ENCODE results near the gene KHNYN.

GRCh38 chr14:24414732-24415420 lies 14.9 kb upstream of the KHNYN start:
- no peak for TF ChIP-seq POLR2A (IDR thresholded peaks at IDR 0.05; ENCODE audit: control extremely low read depth in 1 of 2, low read depth in 2 of 2, low read length in 2 of 2)
- no peak for TF ChIP-seq MAFK (IDR thresholded peaks at IDR 0.05; ENCODE audit: low read depth, low read length)
- TF ChIP-seq ZNF274 (IDR thresholded peaks at IDR 0.05; ENCODE audit: borderline replicate concordance, extremely low read depth, low read length) = no peak
- TF ChIP-seq CTCF (IDR thresholded peaks at IDR 0.05; ENCODE audit: control extremely low read depth in 1 of 3, insufficient read depth in 1 of 3, low read depth in 1 of 3, low read length in 3 of 3) = no peak
- TF ChIP-seq USF2 (IDR thresholded peaks at IDR 0.05; ENCODE audit: low read length) = no peak
